SK-N-MC (cell line): ENCODE measurements around the gene RBMS3.

ENCODE experiments used
- EZH2 ChIP-seq: fragments of 200-600 bp; sonication (generic); IDR thresholded peaks from one replicate; pipeline ENCODE4 v1.6.1; 2017; ENCODE audit warnings: antibody characterized with exemption
- POLR2AphosphoS5 ChIP-seq: IDR thresholded peaks from 2 replicates; pipeline ENCODE4 v1.6.1; 2012; ENCODE audit warnings: mild to moderate bottlenecking, low read depth, low read length, borderline replicate concordance

- TF ChIP-seq POLR2AphosphoS5 (no peak), EZH2 (no peak)
These were observed 721.9 kb downstream of the RBMS3 start for GRCh38 chr3:30002797-30003196.
